Measurements from ENCODE around the gene AP1AR.

DNA sequence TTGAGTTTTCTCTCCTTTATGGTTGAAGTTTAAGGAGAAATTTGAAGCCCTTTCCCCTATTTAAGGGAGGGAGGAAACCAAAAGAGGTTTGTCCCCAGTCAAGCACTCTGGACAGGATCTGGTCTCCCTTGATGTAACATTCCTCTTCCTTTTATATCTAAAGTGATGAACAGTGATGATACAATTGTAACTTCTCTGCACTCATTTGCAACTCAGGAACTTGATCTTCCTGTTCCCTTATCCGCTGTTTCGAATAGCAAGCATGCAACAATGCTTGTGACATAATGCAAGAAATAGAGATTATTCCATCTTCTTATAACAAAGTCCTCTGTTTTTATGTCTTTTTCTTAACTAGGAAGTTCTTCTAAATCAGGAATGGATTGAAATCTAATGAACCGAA lies 83.9 kb downstream of the AP1AR start:
- TF ChIP-seq, protein P1, sequence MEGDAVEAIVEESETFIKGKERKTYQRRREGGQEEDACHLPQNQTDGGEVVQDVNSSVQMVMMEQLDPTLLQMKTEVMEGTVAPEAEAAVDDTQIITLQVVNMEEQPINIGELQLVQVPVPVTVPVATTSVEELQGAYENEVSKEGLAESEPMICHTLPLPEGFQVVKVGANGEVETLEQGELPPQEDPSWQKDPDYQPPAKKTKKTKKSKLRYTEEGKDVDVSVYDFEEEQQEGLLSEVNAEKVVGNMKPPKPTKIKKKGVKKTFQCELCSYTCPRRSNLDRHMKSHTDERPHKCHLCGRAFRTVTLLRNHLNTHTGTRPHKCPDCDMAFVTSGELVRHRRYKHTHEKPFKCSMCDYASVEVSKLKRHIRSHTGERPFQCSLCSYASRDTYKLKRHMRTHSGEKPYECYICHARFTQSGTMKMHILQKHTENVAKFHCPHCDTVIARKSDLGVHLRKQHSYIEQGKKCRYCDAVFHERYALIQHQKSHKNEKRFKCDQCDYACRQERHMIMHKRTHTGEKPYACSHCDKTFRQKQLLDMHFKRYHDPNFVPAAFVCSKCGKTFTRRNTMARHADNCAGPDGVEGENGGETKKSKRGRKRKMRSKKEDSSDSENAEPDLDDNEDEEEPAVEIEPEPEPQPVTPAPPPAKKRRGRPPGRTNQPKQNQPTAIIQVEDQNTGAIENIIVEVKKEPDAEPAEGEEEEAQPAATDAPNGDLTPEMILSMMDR (IDR thresholded peaks at IDR 0.05; ENCODE audit: low read length): no peak
- TF ChIP-seq EZH2 (IDR thresholded peaks at IDR 0.05; ENCODE audit: borderline replicate concordance, low read length): no peak

All from OCI-LY1 (cell line).